Fibroblast of skin of scalp (primary cell): ENCODE measurements around the gene PDXP.

Source experiments
- DNase-seq: peaks from one replicate; pipeline ENCODE4 v3.0.0-alpha.2; 2013

The PDXP gene

GRCh38 chr22:37697538-37697835 lies 39.0 kb downstream of the PDXP start:
- no peak for DNase-seq

- DNase-seq, result no peak
Measured at GRCh38 chr22:37701141-37701786, 42.7 kb downstream of the PDXP start.

GRCh38 chr22:37703906-37704305 lies 45.4 kb downstream of the PDXP start:
- DNase-seq, result no peak

- DNase-seq, result no peak
Measured at GRCh38 chr22:37704645-37705044, 46.1 kb downstream of the PDXP start.

GRCh38 chr22:37705205-37705604 lies 46.7 kb downstream of the PDXP start:
- DNase-seq, result no peak

- no peak for DNase-seq
Measured at GRCh38 chr22:37708580-37709444, 50.3 kb downstream of the PDXP start.

- DNase-seq, result no peak
Measured at GRCh38 chr22:37709445-37709765, 50.9 kb downstream of the PDXP start.

GRCh38 chr22:37710675-37711074 lies 52.2 kb downstream of the PDXP start:
- DNase-seq, result no peak

- DNase-seq, result no peak
Measured at GRCh38 chr22:37711490-37711889, 53.0 kb downstream of the PDXP start.

- no peak for DNase-seq
Measured at GRCh38 chr22:37713761-37714160, 55.2 kb downstream of the PDXP start.

GRCh38 chr22:37714634-37715033 lies 56.1 kb downstream of the PDXP start:
- DNase-seq, result no peak

GRCh38 chr22:37715760-37716159 lies 57.2 kb downstream of the PDXP start:
- no peak for DNase-seq
